HepG2 (cell line): ENCODE measurements around the gene RNF8. TPM values are rescaled to one million over a fixed set of nuclear protein-coding genes. Genes with fewer than 3 reads are reported as not detected.

Source experiments
- AGO2 ChIP-seq: fragments of 200-400 bp; formaldehyde crosslinking; optimal IDR thresholded peaks from 2 replicates; pipeline ENCODE3; 2017; ENCODE audit warnings: mild to moderate bottlenecking, low read depth, low read length, moderate library complexity
- E2F2 ChIP-seq: sonication (generic); formaldehyde crosslinking; IDR thresholded peaks from 2 replicates; pipeline ENCODE4 v1.4.0; 2020; ENCODE audit warnings: missing genetic modification reagents, borderline replicate concordance
- FOSL1 ChIP-seq: sonication (generic); formaldehyde crosslinking; IDR thresholded peaks from 2 replicates; pipeline ENCODE4 v1.9.0; 2021; ENCODE audit warnings: missing genetic modification reagents, borderline replicate concordance
- FOSL2 ChIP-seq: sonication (generic); formaldehyde crosslinking; IDR thresholded peaks from 2 replicates; pipeline ENCODE4 v1.4.0; 2020; ENCODE audit warnings: missing genetic modification reagents
- HNRNPL ChIP-seq: fragments of 200-400 bp; formaldehyde crosslinking; IDR thresholded peaks from 2 replicates; pipeline ENCODE4 v1.6.1; 2017; ENCODE audit warnings: mild to moderate bottlenecking, low read depth, low read length
- NCOA2 ChIP-seq: sonication (generic); formaldehyde crosslinking; IDR thresholded peaks from 2 replicates; pipeline ENCODE4 v1.8.0; 2022; ENCODE audit warnings: inconsistent platforms
- NFRKB ChIP-seq: fragments of 450-650 bp; IDR thresholded peaks from 2 replicates; pipeline ENCODE4 v1.6.1; 2017
- RAD21 ChIP-seq: fragments of 450-650 bp; formaldehyde crosslinking; IDR thresholded peaks from 2 replicates; pipeline ENCODE4 v1.5.0; 2020; ENCODE audit warnings: mild to moderate bottlenecking
- SNRNP70 ChIP-seq: fragments of 200-400 bp; formaldehyde crosslinking; IDR thresholded peaks from 2 replicates; pipeline ENCODE4 v1.6.1; 2017; ENCODE audit warnings: mild to moderate bottlenecking, low read depth, low read length, moderate library complexity
- ZBTB26 ChIP-seq: IDR thresholded peaks from 2 replicates; pipeline ENCODE4 v1.6.1; 2016; ENCODE audit warnings: missing compliant biosample characterization, missing genetic modification reagents, borderline replicate concordance
- ZC3H13 ChIP-seq: sonication (generic); formaldehyde crosslinking; IDR thresholded peaks from 2 replicates; pipeline ENCODE4 v1.8.1; 2023; ENCODE audit warnings: mild to moderate bottlenecking, missing genetic modification reagents, moderate library complexity
- ZFP36 ChIP-seq: fragments of 150-350 bp; IDR thresholded peaks from 2 replicates; pipeline ENCODE4 v1.6.1; 2018; ENCODE audit warnings: borderline replicate concordance, low read length, low read depth; ENCODE audit not compliant: partially characterized antibody
- ZMYM4 ChIP-seq: sonication (generic); formaldehyde crosslinking; IDR thresholded peaks from 2 replicates; pipeline ENCODE4 v1.8.1; 2023; ENCODE audit warnings: mild to moderate bottlenecking, missing genetic modification reagents
- ZNF124 ChIP-seq: sonication (generic); formaldehyde crosslinking; IDR thresholded peaks from 2 replicates; pipeline ENCODE4 v1.4.0; 2020; ENCODE audit warnings: missing genetic modification reagents
- ZNF180 ChIP-seq: sonication (generic); formaldehyde crosslinking; IDR thresholded peaks from 2 replicates; pipeline ENCODE4 v1.4.0; 2020; ENCODE audit warnings: low read depth, missing genetic modification reagents, borderline replicate concordance
- ZNF704 ChIP-seq: sonication (generic); formaldehyde crosslinking; IDR thresholded peaks from 2 replicates; pipeline ENCODE4 v1.8.1; 2023; ENCODE audit warnings: mild to moderate bottlenecking, inconsistent platforms, moderate library complexity, missing genetic modification reagents, borderline replicate concordance
- ZNF792 ChIP-seq: IDR thresholded peaks from 2 replicates; pipeline ENCODE4 v1.6.1; 2016
- polyA plus RNA-seq, 8 experiments: library from polyadenylated mRNA; depleted of rRNA in 3 of 8; stranded (reverse) in 7 of 8; unstranded in 1 of 8; fragments of >200 nt; fragmentation: Illumina TruSeq in 4 of 8; extraction: Trizol in 4 of 8; gene quantifications; 2 replicates each; pipeline versions ENCODE4 v1.2.1 to v1.2.3, GENCODE V29; 2011 to 2016; ENCODE audit warnings: low read depth in 4 of 8, missing spikeins in 1 of 8, mixed read lengths in 1 of 8; ENCODE audit not compliant: insufficient read depth in 1 of 8
- total RNA-seq, 5 experiments: library from RNA; depleted of rRNA; stranded (reverse); fragments of >200 nt; fragmentation: Illumina TruSeq; extraction: Trizol; gene quantifications; 2 replicates each; pipeline ENCODE4 v1.2.3, GENCODE V29; 2016; ENCODE audit warnings: low read depth in 1 of 5
- TF ChIP-seq, protein P1 (sequence below): sonication (generic); formaldehyde crosslinking; IDR thresholded peaks from 2 replicates; pipeline ENCODE4 v1.4.0; 2020; ENCODE audit warnings: mild to moderate bottlenecking, missing genetic modification reagents

RNF8 gene
- total and polyA plus RNA-seq, 2 of the 13 experiments (the other 11 are each of a cell fraction or from before 2014, with no cell fraction given) = 21.8 to 47.6 TPM

DNA sequence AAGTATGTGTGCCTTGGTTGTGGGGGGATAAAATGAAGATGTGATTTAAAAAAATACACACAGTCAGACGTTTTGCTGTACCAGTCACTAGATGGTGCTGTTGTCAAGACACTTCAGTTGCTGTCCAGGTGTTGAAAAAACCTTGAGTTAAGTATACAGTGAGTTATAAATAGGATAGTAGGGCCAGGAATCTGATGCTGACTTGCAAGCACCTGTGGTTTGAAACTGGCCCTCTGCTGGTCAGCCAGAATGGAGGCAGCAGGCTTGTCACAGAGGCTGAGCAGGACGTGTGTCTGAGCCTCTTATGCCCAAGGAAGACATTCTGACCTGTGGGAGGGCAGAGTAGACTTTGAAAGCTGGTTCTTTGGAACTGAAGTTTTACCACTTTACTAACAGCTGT is 27.8 kb downstream of the RNF8 start (continued):
- TF ChIP-seq, protein P1, sequence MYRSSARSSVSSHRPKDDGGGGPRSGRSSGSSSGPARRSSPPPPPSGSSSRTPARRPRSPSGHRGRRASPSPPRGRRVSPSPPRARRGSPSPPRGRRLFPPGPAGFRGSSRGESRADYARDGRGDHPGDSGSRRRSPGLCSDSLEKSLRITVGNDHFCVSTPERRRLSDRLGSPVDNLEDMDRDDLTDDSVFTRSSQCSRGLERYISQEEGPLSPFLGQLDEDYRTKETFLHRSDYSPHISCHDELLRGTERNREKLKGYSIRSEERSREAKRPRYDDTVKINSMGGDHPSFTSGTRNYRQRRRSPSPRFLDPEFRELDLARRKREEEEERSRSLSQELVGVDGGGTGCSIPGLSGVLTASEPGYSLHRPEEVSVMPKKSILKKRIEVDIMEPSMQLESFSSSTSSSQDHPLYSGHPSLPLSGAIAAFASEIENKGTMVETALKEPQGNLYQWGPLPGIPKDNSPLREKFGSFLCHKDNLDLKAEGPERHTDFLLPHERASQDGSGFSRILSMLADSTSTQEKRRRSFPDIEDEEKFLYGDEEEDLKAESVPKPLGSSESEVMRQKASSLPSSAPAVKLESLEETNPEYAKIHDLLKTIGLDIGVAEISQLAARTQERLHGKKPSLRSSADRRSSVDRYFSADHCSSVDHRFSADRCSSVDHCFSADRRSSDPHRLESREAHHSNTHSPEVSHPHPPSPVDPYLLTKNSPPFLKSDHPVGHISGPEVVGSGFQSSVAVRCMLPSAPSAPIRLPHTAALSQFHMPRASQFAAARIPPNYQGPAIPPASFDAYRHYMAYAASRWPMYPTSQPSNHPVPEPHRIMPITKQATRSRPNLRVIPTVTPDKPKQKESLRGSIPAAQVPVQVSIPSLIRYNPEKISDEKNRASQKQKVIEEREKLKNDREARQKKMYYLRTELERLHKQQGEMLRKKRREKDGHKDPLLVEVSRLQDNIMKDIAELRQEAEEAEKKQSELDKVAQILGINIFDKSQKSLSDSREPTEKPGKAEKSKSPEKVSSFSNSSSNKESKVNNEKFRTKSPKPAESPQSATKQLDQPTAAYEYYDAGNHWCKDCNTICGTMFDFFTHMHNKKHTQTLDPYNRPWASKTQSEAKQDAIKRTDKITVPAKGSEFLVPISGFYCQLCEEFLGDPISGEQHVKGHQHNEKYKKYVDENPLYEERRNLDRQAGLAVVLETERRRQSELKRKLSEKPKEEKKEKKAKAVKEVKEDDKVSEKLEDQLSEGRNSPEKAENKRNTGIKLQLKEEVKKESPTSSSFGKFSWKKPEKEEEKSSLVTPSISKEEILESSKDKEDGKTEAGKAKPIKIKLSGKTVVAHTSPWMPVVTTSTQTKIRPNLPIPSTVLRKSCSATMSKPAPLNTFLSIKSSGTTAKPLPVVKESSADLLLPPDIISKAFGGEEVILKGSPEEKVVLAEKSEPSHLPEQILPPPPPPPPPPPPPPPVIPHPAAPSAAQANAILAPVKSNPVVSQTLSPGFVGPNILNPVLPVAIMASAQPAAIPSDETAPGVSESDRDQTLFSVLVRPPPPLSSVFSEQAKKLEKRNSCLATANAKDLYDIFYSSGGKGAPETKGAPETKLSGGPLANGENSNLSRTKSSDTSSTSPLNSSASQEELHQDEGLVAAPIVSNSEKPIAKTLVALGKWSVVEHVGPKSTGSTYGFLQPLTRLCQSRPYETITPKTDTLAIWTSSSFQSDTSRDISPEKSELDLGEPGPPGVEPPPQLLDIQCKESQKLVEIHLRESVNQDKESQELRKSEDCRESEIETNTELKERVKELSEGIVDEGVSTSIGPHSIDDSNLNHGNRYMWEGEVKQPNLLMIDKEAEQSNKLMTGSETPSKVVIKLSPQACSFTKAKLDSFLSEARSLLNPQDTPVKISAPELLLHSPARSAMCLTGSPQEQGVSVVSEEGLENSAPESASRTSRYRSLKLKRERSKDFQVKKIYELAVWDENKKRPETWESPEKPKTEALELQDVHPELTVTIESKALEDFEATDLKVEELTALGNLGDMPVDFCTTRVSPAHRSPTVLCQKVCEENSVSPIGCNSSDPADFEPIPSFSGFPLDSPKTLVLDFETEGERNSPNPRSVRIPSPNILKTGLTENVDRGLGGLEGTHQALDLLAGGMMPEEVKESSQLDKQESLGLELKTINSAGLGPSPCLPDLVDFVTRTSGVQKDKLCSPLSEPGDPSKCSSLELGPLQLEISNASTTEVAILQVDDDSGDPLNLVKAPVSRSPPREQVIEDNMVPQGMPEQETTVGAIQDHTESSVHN (CRISPR knock-in tag) = no peak
- TF ChIP-seq NCOA2 (CRISPR knock-in tag) (peak; percentile 33; the same call in 1 of the 2 replicates), ZNF180 (CRISPR knock-in tag) (no peak), FOSL2 (no peak), ZFP36 (no peak), ZNF124 (CRISPR knock-in tag) (no peak), SNRNP70 (no peak), E2F2 (CRISPR knock-in tag) (no peak), AGO2 (no peak), ZNF792 (CRISPR knock-in tag) (no peak), FOSL1 (CRISPR knock-in tag) (no peak), ZNF704 (CRISPR knock-in tag) (no peak), HNRNPL (no peak), NFRKB (no peak), ZBTB26 (CRISPR knock-in tag) (no peak), RAD21 (CRISPR knock-in tag) (peak; percentile 77), ZC3H13 (CRISPR knock-in tag) (no peak), ZMYM4 (0 out of 2 replicates have a peak, but pooled peaks have one; percentile 27)
